Measurements from ENCODE around the gene MAEA. TPM values are rescaled to one million over a fixed set of nuclear protein-coding genes. Genes with fewer than 3 reads are reported as not detected.

Gene MAEA
- total RNA-seq, 1 experiment from 2014 or later, result 81.1 TPM

DNA sequence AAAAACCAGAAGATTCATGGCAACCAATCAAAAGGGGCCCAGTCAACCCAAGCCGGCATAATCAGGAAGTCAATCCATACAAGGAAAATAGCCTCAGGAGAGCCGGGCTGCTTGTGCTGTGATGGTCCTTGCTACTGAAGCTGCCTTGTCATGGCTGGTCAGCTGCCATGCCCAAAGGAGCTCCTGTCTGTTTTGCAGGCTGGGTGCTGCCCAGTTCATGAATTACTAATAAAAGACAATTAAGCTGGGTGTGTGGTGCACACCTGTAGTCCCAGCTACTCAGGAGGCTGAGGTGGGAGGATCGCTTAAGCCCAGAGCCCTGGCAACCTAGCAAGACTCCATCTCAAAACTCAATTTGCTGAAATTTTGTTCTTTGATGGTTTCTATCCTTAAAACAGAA is 24.7 kb upstream of the MAEA start:
- H3K9me3 Mint-ChIP-seq (ENCODE audit: unreplicated experiment), result peaks cover 18% of the 10 kb centered on the region
- DNase-seq, result no peak
- H3K27ac Mint-ChIP-seq (ENCODE audit: unreplicated experiment), result no peak overlapping the region
- Histone ChIP-seq H3K27me3 (replicated peaks; ENCODE audit: control insufficient read depth, insufficient read depth, low read length) (no peaks in the 10 kb centered on the region), H3K4me3 (ENCODE audit: low read depth, low read length) (no peak overlapping the region), H3K36me3 (ENCODE audit: control insufficient read depth, insufficient read depth, low read length) (no peaks in the 10 kb centered on the region), H3K4me1 (no peaks in the 10 kb centered on the region), H3K9me3 (0 out of 2 replicates have a peak, but pooled peaks cover 8% of the 10 kb centered on the region)
- no TSS peak for BruUV-seq (replicated peaks)
- intact Hi-C loops (cut with micrococcal nuclease; ENCODE audit: unreplicated experiment), result no loop called here
- no peak for TF ChIP-seq CTCF (IDR thresholded peaks at IDR 0.05; ENCODE audit: insufficient read depth in 1 of 2, low read depth in 1 of 2, low read length in 1 of 2, severe bottlenecking in 1 of 2, unreplicated experiment in 1 of 2)
- H3K4me1 Mint-ChIP-seq (ENCODE audit: low read depth, unreplicated experiment), result no peaks in the 10 kb centered on the region
- ChIA-PET CTCF (no interaction called here), POLR2A (no interaction called here)
- H3K4me3 Mint-ChIP-seq (ENCODE audit: unreplicated experiment), result no peak overlapping the region
- H3K36me3 Mint-ChIP-seq (ENCODE audit: insufficient read depth, unreplicated experiment), result no peaks in the 10 kb centered on the region
- peaks cover 4% of the 10 kb centered on the region for H3K27me3 Mint-ChIP-seq (ENCODE audit: insufficient read depth, unreplicated experiment)

- intact Hi-C loops (cut with micrococcal nuclease; ENCODE audit: unreplicated experiment), result no loop called here
These were observed 24.3 kb upstream of the MAEA start for GRCh38 chr4:1265351-1265750.

DNA sequence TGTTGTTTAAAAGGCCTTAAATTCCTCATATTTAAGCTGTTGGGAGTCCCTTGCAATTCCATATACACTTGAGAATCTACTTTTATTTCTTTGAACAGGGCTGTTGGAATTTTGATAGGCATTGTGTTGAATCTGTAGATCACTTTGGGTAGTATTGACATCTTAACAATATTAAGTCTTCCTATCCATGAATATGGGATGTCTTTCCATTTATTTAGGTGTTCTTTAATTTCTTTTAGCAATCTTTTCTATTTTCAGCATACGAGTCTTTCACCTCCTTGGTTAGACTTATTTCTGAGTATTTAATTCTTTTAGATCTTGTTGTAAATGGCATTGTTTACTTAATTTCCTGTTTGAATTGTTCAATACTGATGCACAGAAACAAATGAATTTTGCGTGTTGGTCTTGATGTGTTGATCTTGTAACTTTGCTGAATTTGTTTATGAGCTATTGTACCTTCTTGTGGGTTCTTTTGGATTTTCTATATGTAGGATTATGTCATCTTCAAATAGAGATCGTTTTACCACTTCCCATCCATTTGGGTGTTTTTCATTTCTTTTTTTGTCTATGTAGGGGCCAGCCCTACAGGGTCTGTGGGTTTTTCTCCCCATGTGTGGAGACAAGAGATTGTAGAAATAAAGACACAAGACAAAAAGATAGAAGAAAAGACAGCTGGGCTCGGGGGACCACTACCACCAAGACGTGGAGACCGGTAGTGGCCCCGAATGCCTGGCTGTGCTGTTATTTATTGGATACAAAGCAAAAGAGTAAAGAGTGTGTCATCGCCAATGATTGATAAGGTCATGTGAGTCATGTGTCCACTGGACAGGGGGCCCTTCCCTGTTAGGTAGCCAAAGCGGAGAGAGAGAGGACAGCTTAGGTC is 22.6 kb upstream of the MAEA start:
- TF ChIP-seq CTCF (IDR thresholded peaks at IDR 0.05; ENCODE audit: insufficient read depth in 1 of 2, low read depth in 1 of 2, low read length in 1 of 2, severe bottlenecking in 1 of 2, unreplicated experiment in 1 of 2), result no peak
- Mint-ChIP-seq H3K4me1 (ENCODE audit: low read depth, unreplicated experiment) (no peaks in the 10 kb centered on the region), H3K4me3 (ENCODE audit: unreplicated experiment) (no peak overlapping the region), H3K27ac (ENCODE audit: unreplicated experiment) (no peak overlapping the region), H3K36me3 (ENCODE audit: insufficient read depth, unreplicated experiment) (no peaks in the 10 kb centered on the region), H3K9me3 (ENCODE audit: unreplicated experiment) (peaks cover 26% of the 10 kb centered on the region), H3K27me3 (ENCODE audit: insufficient read depth, unreplicated experiment) (no peaks in the 10 kb centered on the region)
- no peak for DNase-seq
- Histone ChIP-seq H3K4me3 (ENCODE audit: low read depth, low read length) (no peak overlapping the region), H3K4me1 (no peaks in the 10 kb centered on the region), H3K9me3 (0 out of 2 replicates have a peak, but pooled peaks cover 11% of the 10 kb centered on the region), H3K36me3 (ENCODE audit: control insufficient read depth, insufficient read depth, low read length) (no peaks in the 10 kb centered on the region), H3K27me3 (replicated peaks; ENCODE audit: control insufficient read depth, insufficient read depth, low read length) (no peaks in the 10 kb centered on the region)
- ChIA-PET POLR2A (no interaction called here), CTCF (interaction anchor here (1.5 kb wide), 1 partner anchor 135 kb away, joined by 5 read pairs; no protein-coding TSS in a partner anchor)
- intact Hi-C loops (cut with micrococcal nuclease; ENCODE audit: unreplicated experiment), result no loop called here
- no TSS peak for BruUV-seq (replicated peaks)

More at GRCh38 chr4:1265351-1265750, 24.3 kb upstream of the MAEA start:
- Mint-ChIP-seq H3K36me3 (ENCODE audit: insufficient read depth, unreplicated experiment) (no peaks in the 10 kb centered on the region), H3K27me3 (ENCODE audit: insufficient read depth, unreplicated experiment) (peaks cover 4% of the 10 kb centered on the region), H3K4me1 (ENCODE audit: low read depth, unreplicated experiment) (no peaks in the 10 kb centered on the region), H3K4me3 (ENCODE audit: unreplicated experiment) (no peak overlapping the region), H3K27ac (ENCODE audit: unreplicated experiment) (no peak overlapping the region), H3K9me3 (ENCODE audit: unreplicated experiment) (peaks cover 22% of the 10 kb centered on the region)
- DNase-seq, result no peak
- Histone ChIP-seq H3K4me3 (ENCODE audit: low read depth, low read length) (no peak overlapping the region), H3K4me1 (no peaks in the 10 kb centered on the region), H3K36me3 (ENCODE audit: control insufficient read depth, insufficient read depth, low read length) (no peaks in the 10 kb centered on the region), H3K27me3 (replicated peaks; ENCODE audit: control insufficient read depth, insufficient read depth, low read length) (no peaks in the 10 kb centered on the region), H3K9me3 (0 out of 2 replicates have a peak, but pooled peaks cover 8% of the 10 kb centered on the region)
- CTCF ChIA-PET, result interaction anchor here (0.6 kb wide), 1 partner anchor 14 kb away, joined by 4 read pairs; no protein-coding TSS in a partner anchor
- TF ChIP-seq CTCF (IDR thresholded peaks at IDR 0.05; ENCODE audit: insufficient read depth in 1 of 2, low read depth in 1 of 2, low read length in 1 of 2, severe bottlenecking in 1 of 2, unreplicated experiment in 1 of 2), result no peak
- POLR2A ChIA-PET, result no interaction called here
- BruUV-seq (replicated peaks), result no TSS peak
